Epidermal melanocyte (primary cell): ENCODE measurements around the gene PFKFB4.
"Not testable (repeated sequence)": the region's sequence is repeated elsewhere in the genome, so short reads cannot be mapped to it uniquely, and the experiment has no call there.

Experiments
- DNase-seq: peaks from one replicate; pipeline ENCODE4 v3.0.0; 2011; ENCODE audit warnings: low spot score; ENCODE audit not compliant: insufficient read length

Gene PFKFB4

GRCh38 chr3:48501196-48501595, 55.4 kb downstream of the PFKFB4 start:
- no peak for DNase-seq

- no peak for DNase-seq
Measured at GRCh38 chr3:48500656-48501055, 55.9 kb downstream of the PFKFB4 start.

GRCh38 chr3:48493203-48493501, 63.5 kb downstream of the PFKFB4 start:
- no peak for DNase-seq

- no peak for DNase-seq
Measured at GRCh38 chr3:48492461-48493202, 64.0 kb downstream of the PFKFB4 start.

- DNase-seq, result no peak
Measured at GRCh38 chr3:48486952-48487351, 69.7 kb downstream of the PFKFB4 start.

- not testable (repeated sequence) for DNase-seq
Measured at GRCh38 chr3:48482822-48483221, 73.8 kb downstream of the PFKFB4 start.

GRCh38 chr3:48480891-48481290, 75.7 kb downstream of the PFKFB4 start:
- DNase-seq, result not testable (repeated sequence)

- no peak for DNase-seq
Measured at GRCh38 chr3:48478626-48479555, 77.7 kb downstream of the PFKFB4 start.

- no peak for DNase-seq
Measured at GRCh38 chr3:48477959-48478520, 78.6 kb downstream of the PFKFB4 start.

- DNase-seq, result no peak
Measured at GRCh38 chr3:48476426-48477053, 80.1 kb downstream of the PFKFB4 start.

- no peak for DNase-seq
Measured at GRCh38 chr3:48475188-48475587, 81.4 kb downstream of the PFKFB4 start.

GRCh38 chr3:48474619-48475018, 82.0 kb downstream of the PFKFB4 start:
- no peak for DNase-seq

- not testable (repeated sequence) for DNase-seq
Measured at GRCh38 chr3:48474031-48474430, 82.6 kb downstream of the PFKFB4 start.

GRCh38 chr3:48473617-48473952, 83.0 kb downstream of the PFKFB4 start:
- no peak for DNase-seq

GRCh38 chr3:48472923-48473616, 83.5 kb downstream of the PFKFB4 start:
- peak; percentile 84 for DNase-seq

- no peak for DNase-seq
Measured at GRCh38 chr3:48472673-48472922, 84.0 kb downstream of the PFKFB4 start.

GRCh38 chr3:48470286-48470685, 86.3 kb downstream of the PFKFB4 start:
- DNase-seq, result no peak

- DNase-seq, result no peak
Measured at GRCh38 chr3:48469046-48469915, 87.3 kb downstream of the PFKFB4 start.

- DNase-seq, result no peak
Measured at GRCh38 chr3:48468329-48468731, 88.3 kb downstream of the PFKFB4 start.
